ENCODE data around the gene EIF3D.
"Not testable (repeated sequence)": the region's sequence is repeated elsewhere in the genome, so short reads cannot be mapped to it uniquely, and the experiment has no call there.

DNA sequence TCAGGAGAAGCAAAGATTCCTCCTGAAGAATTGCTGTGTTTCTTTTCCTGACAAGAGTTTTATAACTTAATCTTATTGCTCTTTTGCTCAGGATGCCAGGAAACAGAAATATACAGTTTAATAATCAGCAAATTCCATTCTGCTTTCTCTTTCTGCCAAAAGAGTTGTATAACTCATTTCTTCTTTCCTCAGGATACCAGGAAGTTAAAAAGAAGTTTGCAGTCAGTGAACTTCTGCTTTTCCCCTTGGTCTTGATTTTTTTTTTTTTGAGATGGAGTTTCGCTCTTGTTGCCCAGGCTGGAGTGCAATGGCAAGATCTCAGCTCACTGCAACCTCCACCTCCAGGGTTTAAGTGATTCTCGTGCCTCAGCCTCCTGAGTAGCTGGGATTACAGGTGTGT is 9.1 kb downstream of the EIF3D start:
- TF ChIP-seq, protein P1, sequence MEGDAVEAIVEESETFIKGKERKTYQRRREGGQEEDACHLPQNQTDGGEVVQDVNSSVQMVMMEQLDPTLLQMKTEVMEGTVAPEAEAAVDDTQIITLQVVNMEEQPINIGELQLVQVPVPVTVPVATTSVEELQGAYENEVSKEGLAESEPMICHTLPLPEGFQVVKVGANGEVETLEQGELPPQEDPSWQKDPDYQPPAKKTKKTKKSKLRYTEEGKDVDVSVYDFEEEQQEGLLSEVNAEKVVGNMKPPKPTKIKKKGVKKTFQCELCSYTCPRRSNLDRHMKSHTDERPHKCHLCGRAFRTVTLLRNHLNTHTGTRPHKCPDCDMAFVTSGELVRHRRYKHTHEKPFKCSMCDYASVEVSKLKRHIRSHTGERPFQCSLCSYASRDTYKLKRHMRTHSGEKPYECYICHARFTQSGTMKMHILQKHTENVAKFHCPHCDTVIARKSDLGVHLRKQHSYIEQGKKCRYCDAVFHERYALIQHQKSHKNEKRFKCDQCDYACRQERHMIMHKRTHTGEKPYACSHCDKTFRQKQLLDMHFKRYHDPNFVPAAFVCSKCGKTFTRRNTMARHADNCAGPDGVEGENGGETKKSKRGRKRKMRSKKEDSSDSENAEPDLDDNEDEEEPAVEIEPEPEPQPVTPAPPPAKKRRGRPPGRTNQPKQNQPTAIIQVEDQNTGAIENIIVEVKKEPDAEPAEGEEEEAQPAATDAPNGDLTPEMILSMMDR (IDR thresholded peaks at IDR 0.05 in 8 of 11, conservative IDR thresholded peaks at IDR 0.05 in 3 of 11), result not testable (repeated sequence)
- TF ChIP-seq POLR2A (IDR thresholded peaks at IDR 0.05), result not testable (repeated sequence)
